ENCODE measurements around the gene ZC3H12D.

GRCh38 chr6:149452037-149452939 is 32.5 kb downstream of the ZC3H12D start:
- TF ChIP-seq CTCF (IDR thresholded peaks at IDR 0.05; ENCODE audit: extremely low read depth in 1 of 2, insufficient read depth in 1 of 2, low read depth in 1 of 2, low read length in 2 of 2) (no peak), POLR2AphosphoS5 (IDR thresholded peaks at IDR 0.05; ENCODE audit: insufficient read depth, low read depth, low read length) (no peak), POLR2A (IDR thresholded peaks at IDR 0.05; ENCODE audit: low read depth, low read length) (no peak), MYC (IDR thresholded peaks at IDR 0.05; ENCODE audit: low read depth, low read length) (no peak), EZH2 (IDR thresholded peaks at IDR 0.05; ENCODE audit: borderline replicate concordance, low read depth, low read length, severe bottlenecking) (no peak), FOS (IDR thresholded peaks at IDR 0.05; ENCODE audit: borderline replicate concordance, insufficient read depth, low read length) (no peak)

Measured in endothelial cell of umbilical vein (primary cell).